Measurements from ENCODE around the gene MAPK11. TPM values are rescaled to one million over a fixed set of nuclear protein-coding genes. Genes with fewer than 3 reads are reported as not detected.
A peak's percentile ranks its signal among the peaks of the same experiment; 100 is the strongest.

Gene MAPK11
- total RNA-seq, 1 donor from 2014 or later = 29.0 TPM

- Mint-ChIP-seq H3K4me3 (no peak overlapping the region), H3K4me1 (peaks cover 7% of the 10 kb centered on the region), H3K27ac (no peak overlapping the region), H3K9me3 (no peaks in the 10 kb centered on the region), H3K27me3 (no peaks in the 10 kb centered on the region), H3K36me3 (ENCODE audit: low read depth) (peaks cover 39% of the 10 kb centered on the region)
- intact Hi-C loops (cut with micrococcal nuclease) = no loop called here
- no peak for DNase-seq
Observed at GRCh38 chr22:50216684-50217520, 53.3 kb downstream of the MAPK11 start.

- intact Hi-C loops (cut with micrococcal nuclease) = no loop called here
- no peak for DNase-seq
- H3K27ac Mint-ChIP-seq = no peak overlapping the region
- peaks cover 8% of the 10 kb centered on the region for H3K4me1 Mint-ChIP-seq
- peaks cover 41% of the 10 kb centered on the region for H3K36me3 Mint-ChIP-seq (ENCODE audit: low read depth)
- H3K27me3 Mint-ChIP-seq = no peaks in the 10 kb centered on the region
- H3K9me3 Mint-ChIP-seq = no peaks in the 10 kb centered on the region
- no peak overlapping the region for H3K4me3 Mint-ChIP-seq
Observed at GRCh38 chr22:50216055-50216683, 54.0 kb downstream of the MAPK11 start.

DNA sequence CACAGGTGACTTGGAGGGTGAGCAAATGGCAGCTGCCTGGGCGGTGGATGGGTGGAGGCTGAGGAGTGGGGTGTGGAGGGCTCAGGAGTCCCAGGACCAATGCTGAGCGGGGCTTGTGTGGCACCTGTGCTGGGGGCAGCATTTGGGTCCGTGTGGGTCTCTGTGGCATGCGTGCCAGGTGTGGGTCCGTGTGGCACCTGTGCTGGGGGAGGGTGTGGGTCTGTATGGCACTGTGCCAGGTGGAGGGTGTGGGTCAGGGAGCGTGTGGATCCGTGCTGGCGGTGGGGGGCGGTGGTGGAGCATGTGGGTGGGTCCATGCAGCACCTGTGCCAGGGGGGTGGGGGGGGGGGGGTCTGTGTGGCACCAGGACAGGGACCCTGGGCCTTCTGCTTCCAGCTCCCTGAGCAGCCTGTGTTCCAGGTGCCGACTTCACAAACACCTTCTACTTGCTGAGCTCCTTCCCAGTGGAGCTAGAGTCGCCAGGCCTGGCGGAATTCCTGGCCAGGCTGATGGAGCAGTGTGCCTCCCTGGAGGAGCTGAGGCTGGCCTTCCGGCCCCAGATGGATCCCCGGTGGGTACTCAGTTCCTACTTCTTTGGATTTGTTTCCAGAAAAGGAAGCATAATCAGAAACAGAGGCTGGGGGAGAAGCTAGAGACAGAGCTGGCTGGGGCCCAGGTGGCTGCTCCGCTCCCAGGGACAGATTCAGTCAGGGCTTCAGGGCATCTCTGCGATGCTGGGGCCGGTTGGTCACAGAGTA, 54.7 kb downstream of the MAPK11 start:
- Mint-ChIP-seq H3K4me1 (peaks cover 9% of the 10 kb centered on the region), H3K27ac (peak overlapping the region; percentile 20)

More for the DNA sequence above, 54.7 kb downstream of the MAPK11 start:
- Mint-ChIP-seq H3K9me3 (no peaks in the 10 kb centered on the region), H3K27me3 (no peaks in the 10 kb centered on the region), H3K4me3 (no peak overlapping the region), H3K36me3 (ENCODE audit: low read depth) (peaks cover 41% of the 10 kb centered on the region)
- DNase-seq = no peak
- intact Hi-C loops (cut with micrococcal nuclease) = no loop called here

Other genes starting within 250 kb of the MAPK11 start
- gene TTLL8, start 212.1 kb downstream of the MAPK11 start, total RNA-seq = not detected in 2 replicates
- gene MLC1, start 185.0 kb downstream of the MAPK11 start, total RNA-seq = not detected in 2 replicates
- gene MOV10L1, start 180.4 kb downstream of the MAPK11 start, total RNA-seq = not detected in 2 replicates
- 1.4 and 1.6 TPM in 2 replicates for gene PANX2, start 99.6 kb downstream of the MAPK11 start, total RNA-seq
- 94.4 and 97.4 TPM in 2 replicates for gene TRABD, start 84.5 kb downstream of the MAPK11 start, total RNA-seq
- 24.0 and 25.2 TPM in 2 replicates for gene SELENOO, start 69.4 kb downstream of the MAPK11 start, total RNA-seq
- 51.1 and 51.7 TPM in 2 replicates for gene TUBGCP6, start 25.4 kb downstream of the MAPK11 start, total RNA-seq
- gene HDAC10, start 19.1 kb downstream of the MAPK11 start, total RNA-seq = 62.2 and 64.6 TPM in 2 replicates
- gene MAPK12, start 8.7 kb downstream of the MAPK11 start, total RNA-seq = 20.1 and 21.5 TPM in 2 replicates
- gene PLXNB2, start 37.3 kb upstream of the MAPK11 start, total RNA-seq = 9.0 and 9.5 TPM in 2 replicates
- gene DENND6B, start 56.6 kb upstream of the MAPK11 start, total RNA-seq = 1.4 and 2.2 TPM in 2 replicates
- gene PPP6R2, start 72.9 kb upstream of the MAPK11 start, total RNA-seq = 44.0 and 44.1 TPM in 2 replicates
- 108 and 115 TPM in 2 replicates for gene SBF1, start 204.7 kb upstream of the MAPK11 start, total RNA-seq
- gene ADM2, start 211.2 kb upstream of the MAPK11 start, total RNA-seq = 3.0 and 3.2 TPM in 2 replicates
- 0.21 and 0.40 TPM in 2 replicates for gene MIOX, start 216.5 kb upstream of the MAPK11 start, total RNA-seq
- gene LMF2, start 237.3 kb upstream of the MAPK11 start, total RNA-seq = 78.4 and 79.2 TPM in 2 replicates
- 131 and 133 TPM in 2 replicates for gene NCAPH2, start 237.8 kb upstream of the MAPK11 start, total RNA-seq

All from activated CD4-positive, alpha-beta T cell treated with anti-CD3 and anti-CD28 coated beads, Interleukin-2, amount 10 ng/mL, durations not matched to agents 24 days and 14 days (primary cell).